Activated CD8-positive, alpha-beta memory T cell treated with anti-CD3 and anti-CD28 coated beads for 4 hours (primary cell): ENCODE data around the gene CCNB1IP1.
"Not testable (repeated sequence)": the region's sequence is repeated elsewhere in the genome, so short reads cannot be mapped to it uniquely, and the experiment has no call there.

Experiments
- DNase-seq, 2 donors: peaks; one replicate each; pipeline ENCODE4 v3.0.0-alpha.2; 2020; ENCODE audit warnings: low read depth in 2 of 2

CCNB1IP1 gene

DNA sequence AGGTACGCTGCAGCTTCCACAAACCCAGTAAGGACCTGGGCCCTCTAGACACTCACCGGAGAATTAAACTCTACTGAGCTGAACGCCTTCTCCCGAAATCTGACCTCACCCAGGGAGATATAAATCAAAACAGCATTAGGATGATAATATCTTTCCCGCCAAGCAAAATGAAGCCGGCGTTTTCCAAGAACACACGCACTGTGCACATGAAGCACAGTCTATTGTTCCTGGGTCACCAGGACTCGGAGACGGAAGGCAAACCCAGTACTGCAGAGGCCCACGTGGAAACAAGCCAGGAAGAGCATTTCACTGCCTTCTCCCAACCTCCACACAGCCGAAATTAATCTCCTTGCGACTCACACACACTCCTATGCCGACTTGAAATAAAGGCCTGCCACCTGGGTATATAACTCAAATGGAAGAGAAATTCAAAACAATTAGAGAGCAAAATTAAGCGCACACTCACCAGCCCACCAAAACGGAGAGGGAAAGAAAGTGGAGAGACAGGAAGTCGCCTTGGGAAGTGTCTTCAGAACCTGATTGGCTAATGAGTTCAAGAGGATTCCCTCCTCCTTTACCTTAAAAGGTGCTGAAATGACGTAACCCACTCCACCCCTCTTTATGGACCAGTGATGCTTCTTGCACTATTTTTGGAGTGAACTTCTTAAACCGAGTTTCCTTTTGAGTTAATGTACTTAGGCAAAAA, at the start of gene CCNB1IP1:
CCNB1IP1 (minus strand) TSS at position 492 of the 706 bp plus-strand sequence. CDS start 16,756 bp downstream, outside the sequence.
- DNase-seq, result peak in 1 of 2 donors; percentile 20

DNA sequence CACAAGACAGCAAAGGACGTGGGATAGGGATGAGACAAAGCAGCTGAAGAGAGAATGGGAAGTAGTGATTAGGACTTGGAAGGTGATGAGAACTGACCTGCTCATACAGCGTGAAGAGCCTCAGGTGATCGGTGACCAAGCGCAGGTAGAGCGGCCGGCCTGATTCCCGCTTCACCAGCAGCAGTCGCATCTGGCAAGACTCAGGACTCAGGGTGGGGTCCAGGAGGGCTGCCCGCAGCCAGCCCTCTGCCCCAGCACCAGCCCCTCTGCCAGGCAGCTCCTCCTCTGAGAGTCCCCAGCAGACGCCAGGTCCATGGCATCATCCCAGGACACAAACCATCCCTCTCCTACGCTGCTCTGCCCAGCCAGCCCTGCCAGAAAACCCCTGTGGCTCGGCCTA, 49.4 kb upstream of the CCNB1IP1 start:
- DNase-seq, result no peak

DNA sequence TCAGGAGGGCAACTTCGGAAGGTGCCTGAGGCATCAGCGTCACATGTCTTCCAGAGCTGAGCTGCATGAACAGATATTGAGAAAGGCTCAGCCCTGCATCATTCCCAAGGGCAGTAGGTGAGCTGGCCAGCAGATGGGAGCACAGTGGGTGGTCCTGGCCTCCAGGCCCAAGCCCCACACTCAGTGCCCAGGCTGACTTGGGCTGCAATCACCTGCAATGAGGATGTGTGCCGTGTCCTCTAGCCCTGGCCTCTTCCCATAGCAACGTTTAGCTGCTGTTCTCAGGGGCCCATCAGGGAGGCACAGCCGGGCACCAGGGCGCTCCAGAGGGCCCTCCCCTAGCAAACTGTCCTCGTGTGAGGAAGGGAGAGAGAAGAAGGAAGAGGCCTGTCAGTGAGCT, 48.3 kb upstream of the CCNB1IP1 start:
- DNase-seq, result no peak

DNA sequence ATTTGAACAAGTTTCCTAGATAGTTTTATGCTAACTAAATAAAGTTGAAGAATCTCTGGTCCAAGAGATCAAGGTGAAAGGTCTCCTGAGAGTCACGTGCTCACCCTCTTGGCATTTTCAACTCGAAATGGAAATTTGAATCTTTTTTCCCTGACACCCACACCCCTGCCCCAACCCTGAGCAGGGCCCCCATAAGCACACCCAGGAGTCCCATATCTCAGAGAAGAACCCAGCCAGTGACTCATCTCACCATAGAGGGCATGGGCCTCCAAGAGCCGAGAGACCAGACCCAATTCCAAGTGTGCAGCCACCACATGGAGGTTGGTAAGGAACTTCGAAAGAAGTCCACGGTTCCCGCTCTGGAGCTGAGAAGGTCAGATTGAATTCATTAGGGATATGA, 47.6 kb upstream of the CCNB1IP1 start:
- no peak for DNase-seq

DNA sequence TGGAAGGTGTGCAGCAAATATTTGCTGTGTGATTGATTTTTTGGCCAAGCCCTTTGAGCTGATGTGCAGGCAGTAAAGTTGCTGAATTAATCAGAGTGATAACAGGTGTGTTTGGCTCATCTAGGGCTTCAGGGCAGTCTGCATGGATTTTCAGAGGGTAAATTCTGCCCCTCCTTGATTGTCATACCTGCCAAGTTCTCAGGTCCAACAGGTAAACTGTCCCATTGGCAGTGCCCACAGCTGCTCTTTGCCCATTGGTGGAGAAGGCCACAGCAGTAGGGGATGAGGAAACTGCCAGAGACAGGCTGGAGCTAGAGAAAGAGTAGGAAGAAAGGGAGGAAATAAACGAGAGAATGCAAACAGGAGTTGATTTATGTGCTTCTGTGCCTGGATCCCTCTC, 46.7 kb upstream of the CCNB1IP1 start:
- DNase-seq, result no peak

- DNase-seq, result no peak
Measured at GRCh38 chr14:20377171-20377570, 44.1 kb upstream of the CCNB1IP1 start.

DNA sequence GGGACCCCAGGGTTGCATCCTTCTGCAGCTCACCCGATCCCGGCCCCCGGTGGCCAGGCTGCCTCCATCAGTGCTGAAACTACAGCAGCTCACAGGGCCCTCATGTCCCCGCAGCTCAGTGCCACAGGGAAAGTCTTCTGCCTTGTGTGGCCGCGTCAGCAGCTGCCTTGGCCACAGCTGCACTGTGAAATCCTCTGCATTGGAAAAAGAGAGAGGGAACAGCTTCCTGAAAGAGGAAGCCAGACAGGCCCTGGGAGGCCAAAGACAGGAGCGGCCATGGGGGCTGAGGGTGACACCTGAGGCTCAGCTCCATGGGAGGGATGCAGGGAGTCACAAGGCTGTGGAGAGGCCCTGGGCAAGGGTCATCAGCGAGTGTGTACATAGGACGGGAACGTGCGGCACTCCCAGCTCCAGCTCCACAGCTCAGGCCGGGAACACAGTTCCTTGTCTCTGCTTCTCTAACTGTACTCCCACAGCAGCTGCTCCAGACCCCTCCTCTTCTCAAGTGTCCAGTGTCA, 43.1 kb upstream of the CCNB1IP1 start:
- DNase-seq, result no peak

- DNase-seq, result no peak
Measured at GRCh38 chr14:20375471-20375870, 42.4 kb upstream of the CCNB1IP1 start.

- no peak for DNase-seq
Measured at GRCh38 chr14:20372796-20373195, 39.7 kb upstream of the CCNB1IP1 start.

GRCh38 chr14:20365928-20366327, 32.8 kb upstream of the CCNB1IP1 start:
- DNase-seq, result no peak

GRCh38 chr14:20358474-20358873, 25.4 kb upstream of the CCNB1IP1 start:
- not testable (repeated sequence) for DNase-seq

DNA sequence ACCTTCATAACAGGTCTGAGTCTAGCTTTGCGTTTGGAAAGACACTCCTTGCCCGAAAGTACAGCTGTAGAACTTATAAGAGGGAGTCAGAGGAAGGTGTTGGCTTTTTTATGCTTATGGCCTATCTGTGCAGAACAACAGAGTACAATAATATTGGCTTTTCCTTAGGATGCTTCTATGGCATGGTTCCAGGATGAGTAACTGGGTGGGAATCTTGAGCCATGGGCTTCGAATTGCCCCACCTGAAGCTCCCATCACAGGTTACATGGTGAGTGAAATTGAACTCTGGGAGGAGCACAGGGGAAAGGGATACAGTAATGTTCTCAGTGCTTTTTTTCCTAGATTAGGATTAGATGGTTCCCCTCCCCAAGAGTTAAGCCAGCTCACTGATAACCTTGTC, 23.3 kb upstream of the CCNB1IP1 start:
- no peak for DNase-seq

- no peak for DNase-seq
Measured at GRCh38 chr14:20350860-20351259, 17.8 kb upstream of the CCNB1IP1 start.

DNA sequence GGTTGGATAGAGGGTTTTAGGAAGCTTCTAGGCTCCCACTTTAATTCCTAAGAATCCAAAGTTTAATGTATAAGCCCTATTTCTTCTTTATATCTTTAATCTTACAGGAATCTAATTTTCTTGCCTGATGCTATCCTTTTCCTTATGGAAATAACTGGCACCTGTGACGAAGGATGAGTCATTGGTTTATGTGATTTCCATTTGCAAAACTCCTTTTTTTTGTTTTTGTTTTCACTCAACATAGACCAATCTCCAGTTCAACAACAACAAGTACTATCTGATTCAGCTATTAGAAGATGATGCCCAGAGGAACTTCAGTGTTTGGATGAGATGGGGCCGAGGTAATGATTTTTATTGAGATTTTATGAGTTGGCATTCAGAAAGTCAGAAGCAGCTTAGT, 17.2 kb upstream of the CCNB1IP1 start:
- no peak for DNase-seq

DNA sequence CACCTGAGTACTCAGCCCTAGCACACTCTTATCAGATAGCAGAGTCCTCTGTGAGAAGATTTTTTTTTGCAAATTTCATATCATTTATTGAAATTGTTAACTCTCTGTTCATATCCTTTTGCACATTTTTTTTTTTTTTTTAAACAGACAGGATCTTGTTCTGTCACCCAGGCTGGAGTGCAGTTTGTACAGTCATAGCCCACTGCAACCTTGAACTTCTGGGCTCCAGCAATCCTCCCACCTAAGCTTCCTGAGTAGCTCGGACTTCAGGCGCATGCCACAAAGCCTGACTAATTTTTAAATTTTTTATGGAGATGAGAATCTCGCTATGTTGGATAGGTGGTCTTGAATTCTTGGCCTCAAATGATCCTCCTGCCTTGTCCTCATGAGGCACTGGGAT, 14.7 kb upstream of the CCNB1IP1 start:
- DNase-seq, result no peak

DNA sequence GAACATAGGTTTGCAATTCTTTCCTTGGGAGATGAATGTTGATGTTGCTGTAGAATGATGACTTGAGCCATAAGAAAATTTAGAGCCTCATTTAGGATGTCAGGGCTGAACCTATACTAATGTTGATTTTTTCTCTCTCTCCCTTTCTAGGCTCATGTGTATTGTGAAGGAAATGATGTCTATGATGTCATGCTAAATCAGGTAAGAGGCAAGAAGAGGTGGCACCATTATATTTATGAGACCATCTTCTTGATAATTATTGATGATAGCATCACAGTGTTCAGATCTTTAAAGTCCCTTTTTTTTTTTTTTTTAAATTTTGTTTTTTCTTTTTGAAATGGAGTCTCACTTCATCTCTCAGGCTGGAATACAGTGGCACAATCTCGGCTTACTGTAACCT, 13.6 kb upstream of the CCNB1IP1 start:
- no peak for DNase-seq

DNA sequence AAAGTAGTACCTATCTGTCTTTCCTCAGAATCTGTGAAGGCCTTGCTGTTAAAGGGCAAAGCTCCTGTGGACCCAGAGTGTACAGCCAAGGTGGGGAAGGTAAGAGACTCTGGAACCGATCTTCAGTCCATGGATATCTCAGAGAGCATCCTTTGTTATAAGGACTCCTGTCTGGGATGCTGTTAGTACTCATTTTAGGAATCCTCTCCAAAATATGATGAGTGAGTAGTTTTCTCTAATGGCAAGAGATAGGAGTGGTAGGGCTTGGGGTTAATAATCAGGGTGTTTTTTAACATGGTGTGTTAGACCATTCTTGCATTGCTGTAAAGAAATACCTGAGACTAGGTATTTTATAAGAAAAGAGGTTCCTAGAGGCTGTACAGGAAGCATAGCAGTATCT, 12.3 kb upstream of the CCNB1IP1 start:
- DNase-seq, result no peak

- DNase-seq, result no peak
Measured at GRCh38 chr14:20343862-20344220, 10.8 kb upstream of the CCNB1IP1 start.

DNA sequence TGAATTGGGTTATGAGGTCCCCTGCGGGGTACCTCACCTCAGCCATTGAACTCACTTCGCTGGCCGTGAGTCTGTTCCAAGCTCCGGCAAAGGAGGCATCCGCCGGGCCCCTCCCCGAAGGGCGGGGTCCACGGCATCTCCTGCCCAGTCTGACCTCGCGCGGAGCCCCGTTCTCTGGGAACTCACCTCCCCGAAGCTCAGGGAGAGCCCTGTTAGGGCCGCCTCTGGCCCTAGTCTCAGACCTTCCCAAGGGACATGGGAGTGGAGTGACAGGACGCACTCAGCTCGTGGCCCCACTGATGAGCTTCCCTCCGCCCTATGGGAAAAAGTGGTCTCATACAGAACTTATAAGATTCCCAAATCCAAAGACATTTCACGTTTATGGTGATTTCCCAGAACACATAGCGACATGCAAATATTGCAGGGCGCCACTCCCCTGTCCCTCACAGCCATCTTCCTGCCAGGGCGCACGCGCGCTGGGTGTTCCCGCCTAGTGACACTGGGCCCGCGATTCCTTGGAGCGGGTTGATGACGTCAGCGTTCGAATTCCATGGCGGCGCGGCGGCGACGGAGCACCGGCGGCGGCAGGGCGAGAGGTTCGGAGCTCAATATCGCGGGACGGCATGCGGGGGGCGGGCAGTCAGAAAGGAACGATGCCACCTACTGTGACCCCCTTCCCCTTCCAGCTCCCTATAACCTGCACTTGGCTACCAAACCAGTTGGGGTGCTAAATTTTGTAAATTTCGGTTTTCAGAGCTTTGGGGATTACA, 10.2 kb upstream of the CCNB1IP1 start, which contains the start of gene PARP2:
PARP2 (plus strand) TSS at position 544 of the 770 bp plus-strand sequence; CDS start at position 551, 7 bp downstream.
- peak; percentile 77 to 81 for DNase-seq

GRCh38 chr14:20341646-20342045, 8.6 kb upstream of the CCNB1IP1 start:
- DNase-seq, result no peak

DNA sequence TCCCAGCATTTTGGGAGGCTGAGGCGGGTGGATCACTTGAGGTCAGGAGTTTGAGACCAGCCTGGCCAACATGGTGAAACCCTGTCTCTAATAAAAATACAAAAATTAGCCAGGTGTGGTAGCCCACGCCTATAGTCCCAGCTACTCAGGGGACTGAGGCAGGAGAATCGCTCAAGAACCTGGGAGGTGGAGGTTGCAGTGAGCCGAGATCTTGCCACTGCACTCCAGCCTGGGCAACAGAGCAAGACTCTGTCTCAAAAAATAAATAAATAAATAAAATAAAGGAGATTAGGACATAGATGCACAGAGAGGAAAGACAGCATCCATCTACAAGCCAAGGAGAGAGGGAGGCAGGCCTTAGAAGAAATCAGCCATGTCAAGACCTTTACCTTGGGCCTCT, 8.0 kb upstream of the CCNB1IP1 start:
- DNase-seq, result not testable (repeated sequence)

DNA sequence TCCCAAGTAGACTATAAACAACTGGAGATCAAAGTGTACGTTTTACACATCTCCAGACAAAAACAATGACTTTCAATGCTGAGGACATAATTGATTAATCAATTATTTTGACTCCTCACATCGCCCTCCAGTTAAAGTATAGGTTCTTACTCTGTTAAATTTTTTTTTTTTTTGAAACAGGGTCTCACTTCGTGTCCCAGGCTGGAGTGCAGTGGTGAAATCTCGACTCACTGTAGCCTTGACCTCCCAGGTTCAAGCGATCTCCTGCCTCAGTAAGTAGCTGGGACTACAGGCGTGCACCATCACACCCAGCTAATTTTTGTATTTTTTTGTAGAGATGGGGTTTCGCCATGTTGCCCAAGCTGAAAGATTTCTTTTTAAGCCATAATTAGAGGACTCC, 938 bp upstream of the CCNB1IP1 start:
- no peak for DNase-seq

- no peak for DNase-seq
Measured at GRCh38 chr14:20333494-20333841, 389 bp upstream of the CCNB1IP1 start.
